Large intestine (tissue), 3 donors: ENCODE results near the gene CSTF1. TPM values are rescaled to one million over a fixed set of nuclear protein-coding genes. Genes with fewer than 3 reads are reported as not detected.

ENCODE experiments used
- DNase-seq, 2 donors: peaks; one replicate each; pipeline versions ENCODE4 v3.0.0 to v3.0.0-alpha.2; 2013
- H3K27ac ChIP-seq: one replicate; pipeline ENCODE4 v1.5.1; 2013; ENCODE audit warnings: low read length
- H3K27me3 ChIP-seq: 2 replicates; pipeline ENCODE4 v1.6.1; 2013; ENCODE audit warnings: low read length; ENCODE audit not compliant: control insufficient read depth, insufficient read depth
- H3K36me3 ChIP-seq: 2 replicates; pipeline ENCODE4 v1.6.1; 2013; ENCODE audit warnings: low read length; ENCODE audit not compliant: control insufficient read depth, insufficient read depth
- H3K4me1 ChIP-seq: one replicate; pipeline ENCODE4 v1.6.1; 2013; ENCODE audit warnings: low read length; ENCODE audit not compliant: control insufficient read depth, insufficient read depth
- H3K4me3 ChIP-seq: one replicate; pipeline ENCODE4 v1.5.1; 2013; ENCODE audit warnings: low read length
- H3K9me3 ChIP-seq: one replicate; pipeline ENCODE4 v1.6.1; 2013; ENCODE audit warnings: mild to moderate bottlenecking, low read depth, low read length, moderate library complexity; ENCODE audit not compliant: control insufficient read depth
- WGBS: methylation state at CpG from one replicate; pipeline ENCODE4 v1.1.5; 2013; ENCODE audit warnings: low lambda C conversion rate; ENCODE audit not compliant: insufficient coverage; 5-methylcytosine and 5-hydroxymethylcytosine counted together
- polyA plus RNA-seq: library from polyadenylated mRNA; unstranded; fragments of 120-200 nt; gene quantifications from one replicate; pipeline ENCODE4 v1.2.1, GENCODE V29; 2013

CSTF1 gene
- polyA plus RNA-seq, 1 donor: 27.6 TPM

GRCh38 chr20:56433221-56433879 lies 40.9 kb downstream of the CSTF1 start:
- no peak for DNase-seq
- no peaks in the 10 kb centered on the region for H3K4me1 ChIP-seq
- H3K4me3 ChIP-seq: no peak overlapping the region
- 65% methylated on average over 2 of the region's 3 CpGs for WGBS
- no peaks in the 10 kb centered on the region for H3K9me3 ChIP-seq
- no peak overlapping the region for H3K27ac ChIP-seq
- no peaks in the 10 kb centered on the region for H3K36me3 ChIP-seq
- H3K27me3 ChIP-seq: no peaks in the 10 kb centered on the region

DNA sequence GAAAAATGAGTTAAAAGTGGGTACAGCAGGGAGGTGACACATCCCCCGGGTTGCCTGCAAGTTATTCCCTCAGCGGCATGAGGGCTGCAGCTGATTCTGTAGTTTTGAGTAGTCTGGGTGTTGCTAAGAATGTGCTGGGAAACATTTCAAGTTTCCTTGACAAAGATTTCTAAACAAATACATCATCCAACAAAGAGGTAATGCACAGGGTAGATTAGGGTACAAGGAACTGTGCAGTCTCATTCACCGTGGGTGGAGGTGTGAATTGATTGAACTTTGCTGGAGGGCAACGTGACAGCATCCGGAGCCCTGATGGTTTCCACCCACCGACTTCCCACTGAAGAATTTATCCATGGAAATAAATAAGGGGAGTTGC lies 41.4 kb downstream of the CSTF1 start:
- no peak for DNase-seq
- Histone ChIP-seq H3K27ac (no peak overlapping the region), H3K9me3 (no peaks in the 10 kb centered on the region), H3K4me1 (no peaks in the 10 kb centered on the region), H3K36me3 (no peaks in the 10 kb centered on the region), H3K27me3 (no peaks in the 10 kb centered on the region), H3K4me3 (no peak overlapping the region)
- WGBS: 88% methylated on average over 1 of the region's 6 CpGs

DNA sequence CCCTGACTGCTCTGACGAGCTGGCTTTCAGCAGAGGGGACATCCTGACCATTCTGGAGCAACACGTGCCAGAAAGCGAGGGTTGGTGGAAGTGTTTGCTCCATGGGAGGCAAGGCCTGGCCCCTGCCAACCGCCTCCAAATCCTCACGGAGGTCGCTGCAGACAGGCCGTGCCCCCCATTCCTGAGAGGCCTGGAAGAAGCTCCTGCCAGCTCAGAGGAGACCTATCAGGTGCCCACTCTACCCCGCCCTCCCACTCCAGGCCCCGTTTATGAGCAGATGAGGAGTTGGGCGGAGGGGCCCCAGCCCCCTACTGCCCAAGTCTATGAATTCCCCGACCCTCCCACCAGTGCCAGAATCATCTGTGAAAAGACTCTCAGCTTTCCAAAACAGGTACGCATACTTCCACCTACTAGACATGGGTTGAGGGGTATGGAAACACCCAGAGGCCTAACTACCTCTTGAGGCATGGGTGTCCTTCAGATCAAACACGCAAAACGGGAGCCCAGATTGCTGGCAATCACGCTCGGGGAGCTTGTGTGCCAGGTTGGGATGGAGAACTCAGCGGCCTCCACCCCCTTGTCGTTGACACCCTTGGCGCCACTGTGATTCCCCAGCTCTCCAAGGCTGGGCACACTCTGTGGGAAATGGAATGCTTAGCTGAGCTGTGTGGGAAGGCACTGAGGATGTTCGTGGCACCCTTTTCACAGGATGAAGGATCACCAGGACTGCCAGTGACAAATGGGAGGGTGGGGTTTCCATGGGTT lies 44.9 kb downstream of the CSTF1 start:
- Histone ChIP-seq H3K4me3 (no peak overlapping the region), H3K27ac (no peak overlapping the region), H3K36me3 (no peaks in the 10 kb centered on the region), H3K4me1 (no peaks in the 10 kb centered on the region), H3K9me3 (no peaks in the 10 kb centered on the region), H3K27me3 (no peaks in the 10 kb centered on the region)
- DNase-seq: no peak
- WGBS: no CpG with 5 or more reads among the region's 20 CpGs

DNA sequence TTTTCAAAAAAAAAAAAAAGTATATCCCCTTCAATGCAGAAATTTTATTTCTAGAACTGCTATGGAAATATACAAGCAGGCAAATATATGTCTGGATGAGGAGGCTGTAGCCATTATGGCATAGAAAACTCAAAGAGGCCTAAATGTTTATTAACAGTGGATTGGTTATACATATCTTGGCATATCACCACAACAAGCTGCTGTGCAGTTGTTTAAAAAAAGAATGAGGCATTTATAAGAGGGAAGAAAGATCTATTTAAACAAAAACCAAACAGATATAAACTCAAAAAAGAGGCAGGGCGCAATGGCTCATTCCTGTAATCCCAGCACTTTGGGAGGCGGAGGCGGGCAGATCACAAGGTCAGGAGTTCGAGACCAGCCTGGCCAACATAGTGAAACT lies 45.8 kb downstream of the CSTF1 start:
- Histone ChIP-seq H3K4me1 (no peaks in the 10 kb centered on the region), H3K9me3 (no peaks in the 10 kb centered on the region), H3K4me3 (no peak overlapping the region), H3K27ac (no peak overlapping the region), H3K27me3 (no peaks in the 10 kb centered on the region), H3K36me3 (no peaks in the 10 kb centered on the region)
- no CpG with 5 or more reads among the region's 4 CpGs for whole genome bisulfite sequencing
- no peak for DNase-seq

DNA sequence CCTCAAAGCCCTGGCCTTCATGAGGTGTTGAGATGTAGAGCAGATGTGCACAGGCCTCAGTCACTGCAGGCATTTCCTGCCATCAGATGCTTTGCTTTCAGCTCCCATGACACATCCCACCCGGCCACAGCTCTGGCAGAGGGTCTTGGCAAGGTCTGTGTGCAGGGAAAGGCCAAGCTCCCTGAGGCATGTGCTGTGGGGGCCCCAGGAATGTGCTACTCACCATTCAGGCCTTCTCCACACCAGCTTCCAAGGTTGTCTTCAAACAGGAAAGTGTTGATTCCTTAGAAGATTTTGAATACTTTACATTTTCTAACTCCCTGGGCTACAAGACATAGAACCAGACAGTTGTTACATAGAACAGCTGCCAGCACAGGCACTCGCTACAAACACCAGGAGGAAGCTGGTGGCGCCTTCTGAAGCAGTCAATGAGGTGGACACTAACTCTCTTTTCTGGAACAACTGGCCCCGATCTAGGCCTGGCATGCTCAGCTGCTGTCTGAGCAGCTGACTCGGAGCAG lies 47.4 kb downstream of the CSTF1 start:
- WGBS: no CpG with 5 or more reads among the region's 5 CpGs
- Histone ChIP-seq H3K27ac (peak overlapping the region; percentile 38), H3K4me3 (no peak overlapping the region), H3K9me3 (no peaks in the 10 kb centered on the region), H3K36me3 (no peaks in the 10 kb centered on the region), H3K27me3 (no peaks in the 10 kb centered on the region), H3K4me1 (no peaks in the 10 kb centered on the region)
- peak in 1 of 2 donors; percentile 23 for DNase-seq

GRCh38 chr20:56440346-56441007 lies 48.0 kb downstream of the CSTF1 start:
- no peak for DNase-seq
- Histone ChIP-seq H3K4me1 (no peaks in the 10 kb centered on the region), H3K27ac (no peak overlapping the region), H3K9me3 (no peaks in the 10 kb centered on the region), H3K4me3 (no peak overlapping the region), H3K27me3 (no peaks in the 10 kb centered on the region), H3K36me3 (no peaks in the 10 kb centered on the region)
- no CpG with 5 or more reads among the region's 4 CpGs for WGBS

DNA sequence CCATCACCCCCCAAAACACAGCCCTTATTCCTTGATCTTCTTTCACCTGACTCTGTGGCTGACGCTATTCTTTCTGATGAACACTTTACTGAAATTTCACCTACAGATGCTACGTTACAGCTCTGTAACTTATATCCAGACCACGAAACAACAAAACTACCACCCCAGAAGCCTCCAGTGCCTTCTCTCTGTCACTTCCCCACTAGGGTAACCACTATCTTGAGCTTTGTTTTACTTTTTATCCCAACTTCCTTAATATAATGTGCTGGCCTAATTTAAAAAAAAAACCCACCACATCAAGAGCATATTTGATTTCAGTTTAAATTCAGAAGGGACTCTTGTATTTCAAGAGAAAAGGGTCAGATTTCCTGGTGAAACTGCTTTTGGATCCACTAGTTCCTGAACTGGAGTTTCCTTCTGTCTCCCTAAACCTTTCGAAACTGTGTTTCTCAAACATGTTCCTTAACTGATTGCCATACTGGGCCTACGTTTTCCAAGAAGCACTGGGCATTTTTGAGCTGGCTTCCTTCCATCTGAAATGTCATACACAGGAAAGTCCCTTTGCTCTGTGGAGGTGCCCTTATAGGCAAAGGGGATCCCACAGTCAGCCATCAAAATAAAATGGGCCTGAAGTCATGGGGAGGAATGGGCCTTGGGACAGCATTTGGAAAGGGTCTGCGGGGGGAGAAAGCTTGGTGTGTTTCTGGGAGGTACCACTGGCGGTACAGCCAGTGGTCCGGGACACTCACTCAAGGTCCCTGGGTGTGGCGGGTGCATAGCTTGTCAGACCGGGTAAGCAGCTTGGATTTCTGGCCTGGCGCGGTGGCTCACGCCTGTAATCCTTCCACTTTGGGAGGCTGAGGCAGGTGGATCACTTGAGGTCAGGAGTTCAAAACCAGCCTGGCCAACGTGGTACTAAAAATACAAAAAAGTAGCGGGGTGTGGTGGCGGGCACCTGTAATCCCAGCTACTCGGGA lies 50.2 kb downstream of the CSTF1 start:
- 100% methylated on average over 2 of the region's 17 CpGs for WGBS
- no peaks in the 10 kb centered on the region for H3K9me3 ChIP-seq
- no peaks in the 10 kb centered on the region for H3K27me3 ChIP-seq
- no peaks in the 10 kb centered on the region for H3K4me1 ChIP-seq
- no peak for DNase-seq
- H3K4me3 ChIP-seq: no peak overlapping the region
- no peak overlapping the region for H3K27ac ChIP-seq
- H3K36me3 ChIP-seq: no peaks in the 10 kb centered on the region

GRCh38 chr20:56443654-56444540 lies 51.5 kb downstream of the CSTF1 start:
- Histone ChIP-seq H3K27ac (peak overlapping the region; percentile 39), H3K4me3 (no peak overlapping the region), H3K27me3 (no peaks in the 10 kb centered on the region), H3K9me3 (no peaks in the 10 kb centered on the region), H3K4me1 (no peaks in the 10 kb centered on the region), H3K36me3 (no peaks in the 10 kb centered on the region)
- 60% methylated on average over 1 of the region's 27 CpGs for WGBS
- peak in 1 of 2 donors; percentile 39 for DNase-seq

GRCh38 chr20:56445130-56445529 lies 52.7 kb downstream of the CSTF1 start:
- Histone ChIP-seq H3K27ac (no peak overlapping the region), H3K4me3 (no peak overlapping the region), H3K9me3 (no peaks in the 10 kb centered on the region), H3K36me3 (no peaks in the 10 kb centered on the region), H3K4me1 (no peaks in the 10 kb centered on the region), H3K27me3 (no peaks in the 10 kb centered on the region)
- 100% methylated on average over 1 of the region's 3 CpGs for WGBS
- DNase-seq: no peak
